K562 (cell line): Measurements from ENCODE around the gene NFATC4. TPM values are rescaled to one million over a fixed set of nuclear protein-coding genes. Genes with fewer than 3 reads are reported as not detected.

Experiments used
- ATAC-seq: fragments of 200-7000 bp; cut with Tn5 transposase; 3 replicates; pipeline ENCODE4 v1.9.1; 2020; ENCODE audit warnings: moderate library complexity
- BruUV-seq: library from RNA; stranded (reverse); fragments of 400-500 nt; replicated peaks from 2 replicates; lab custom pipeline; 2021; lab: Mats Ljungman, UMichigan
- CTCF ChIA-PET: fragments of 300-600 bp; formaldehyde crosslinking; extraction: SDS; loops from one replicate; lab custom pipeline; 2021; ENCODE audit warnings: low intra/inter-chr PET ratio; lab: Yijun Ruan, JAX
- POLR2A ChIA-PET: fragments of 300-600, 350-650 bp; sonication (Branson Sonifier 250); formaldehyde crosslinking; extraction: SDS; loops from one replicate; lab custom pipeline; 2021; ENCODE audit warnings: antibody characterized with exemption, inconsistent platforms; lab: Yijun Ruan, JAX
- DNase-seq, 4 experiments: peaks; one replicate each; pipeline versions ENCODE4 v3.0.0 to v3.0.0-alpha.2; 2011 to 2018; ENCODE audit warnings: low spot score in 3 of 4, mixed read lengths in 3 of 4; ENCODE audit errors: extremely low read depth in 1 of 4
- FAIRE-seq: peaks from 2 replicates; lab custom pipeline; 2011; peaks lifted over from hg19 to GRCh38; lab: Jason Lieb, UNC
- H2AFZ ChIP-seq: 2 replicates; pipeline ENCODE4 v1.6.0; 2011; ENCODE audit warnings: low read depth, low read length, control low read depth, inconsistent platforms
- H3K27ac ChIP-seq: fragments of 200-600 bp; 3 replicates; pipeline ENCODE4 v1.8.0; 2011; ENCODE audit warnings: low read depth, mild to moderate bottlenecking, control low read depth, inconsistent platforms, low read length, moderate library complexity, mixed read lengths; ENCODE audit errors: extremely low read depth
- H3K27me3 ChIP-seq, 2 experiments: fragments of 300-600 bp in 1 of 2; 2 replicates in 1 of 2; 3 replicates in 1 of 2; pipeline versions ENCODE4 v1.6.0 to v1.8.0; 2011; ENCODE audit warnings: inconsistent platforms in 2 of 2, low read length in 2 of 2, mild to moderate bottlenecking in 1 of 2, mixed read lengths in 1 of 2, moderate library complexity in 1 of 2; ENCODE audit not compliant: control insufficient read depth in 2 of 2, insufficient read depth in 2 of 2
- H3K36me3 ChIP-seq: fragments of 300-600 bp; 3 replicates; pipeline ENCODE4 v1.8.0; 2011; ENCODE audit warnings: mild to moderate bottlenecking, low read length, inconsistent platforms; ENCODE audit not compliant: control insufficient read depth, insufficient read depth
- H3K4me1 ChIP-seq, 2 experiments: fragments of 200-600 bp in 1 of 2; replicated peaks in 1 of 2; 2 replicates in 1 of 2; 3 replicates in 1 of 2; pipeline versions ENCODE4 v1.5.1 to v1.8.0; 2011; ENCODE audit warnings: inconsistent platforms in 2 of 2, low read length in 2 of 2, mild to moderate bottlenecking in 1 of 2, mixed read lengths in 1 of 2, moderate library complexity in 1 of 2; ENCODE audit not compliant: control insufficient read depth in 2 of 2, insufficient read depth in 2 of 2
- H3K4me2 ChIP-seq: 2 replicates; pipeline ENCODE4 v1.6.1; 2011; ENCODE audit warnings: low read length, control low read depth, inconsistent platforms, mixed read lengths; ENCODE audit not compliant: insufficient read depth
- H3K4me3 ChIP-seq: fragments of 200-600 bp; sonication (generic), shearing (Covaris generic); 2 replicates; pipeline ENCODE4 v1.5.1; 2016; ENCODE audit warnings: control low read depth, inconsistent platforms
- H3K79me2 ChIP-seq: fragments of 200-600 bp; 3 replicates; pipeline ENCODE4 v1.8.0; 2011; ENCODE audit warnings: low read length, inconsistent platforms; ENCODE audit not compliant: control insufficient read depth, insufficient read depth
- H3K9ac ChIP-seq, 2 experiments: 2 replicates each; pipeline versions ENCODE4 v1.6.0 to v1.6.1; 2011; ENCODE audit warnings: low read depth in 2 of 2, low read length in 2 of 2, control low read depth in 1 of 2, inconsistent platforms in 1 of 2, mild to moderate bottlenecking in 1 of 2, mixed read lengths in 1 of 2; ENCODE audit not compliant: insufficient read depth in 1 of 2
- H3K9me1 ChIP-seq: one replicate; pipeline ENCODE4 v1.6.0; 2011; ENCODE audit warnings: inconsistent platforms, mild to moderate bottlenecking, low read length, moderate library complexity; ENCODE audit not compliant: control insufficient read depth, insufficient read depth
- H3K9me3 ChIP-seq: replicated peaks from 2 replicates; pipeline ENCODE4 v1.5.1; 2011; ENCODE audit warnings: low read depth, low read length, inconsistent platforms; ENCODE audit not compliant: control insufficient read depth, insufficient read depth
- H4K20me1 ChIP-seq: replicated peaks from 2 replicates; pipeline ENCODE4 v1.6.1; 2011; ENCODE audit warnings: low read length, inconsistent platforms, mixed read lengths; ENCODE audit not compliant: control insufficient read depth, insufficient read depth
- ARID2 ChIP-seq: fragments of 450-650 bp; IDR thresholded peaks from 2 replicates; pipeline ENCODE4 v1.6.1; 2017; ENCODE audit warnings: antibody characterized with exemption, mild to moderate bottlenecking
- ASH1L ChIP-seq: fragments of 450-650 bp; IDR thresholded peaks from 2 replicates; pipeline ENCODE4 v1.6.1; 2018; ENCODE audit warnings: borderline replicate concordance, mild to moderate bottlenecking, low read depth; ENCODE audit not compliant: partially characterized antibody
- HMBOX1 ChIP-seq: sonication (generic); IDR thresholded peaks from 2 replicates; pipeline ENCODE4 v1.6.1; 2016
- MIER1 ChIP-seq: fragments of 450-650 bp; IDR thresholded peaks from 2 replicates; pipeline ENCODE4 v1.6.1; 2016; ENCODE audit warnings: antibody characterized with exemption, mild to moderate bottlenecking, low read depth
- NONO ChIP-seq, 2 experiments: fragments of 200-400 bp in 1 of 2; fragments of 450-650 bp in 1 of 2; formaldehyde crosslinking in 1 of 2; IDR thresholded peaks; 2 replicates each; pipeline ENCODE4 v1.6.1; 2017; ENCODE audit warnings: low read depth in 2 of 2, mild to moderate bottlenecking in 2 of 2, moderate library complexity in 2 of 2, low read length in 1 of 2
- RBM15 ChIP-seq: fragments of 200-400 bp; formaldehyde crosslinking; IDR thresholded peaks from 2 replicates; pipeline ENCODE4 v1.6.1; 2018; ENCODE audit warnings: mild to moderate bottlenecking, low read length, moderate library complexity; ENCODE audit not compliant: insufficient read depth
- RBM39 ChIP-seq: fragments of 200-400 bp; formaldehyde crosslinking; optimal IDR thresholded peaks from 2 replicates; pipeline ENCODE3; 2018; ENCODE audit warnings: low read depth, low read length
- YBX1 ChIP-seq: fragments of 450-650 bp; IDR thresholded peaks from 2 replicates; pipeline ENCODE4 v1.7.1; 2016; ENCODE audit warnings: mild to moderate bottlenecking
- ZNF174 ChIP-seq: fragments of 250-450 bp; sonication (Bioruptor Pico); IDR thresholded peaks from 2 replicates; pipeline ENCODE4 v1.4.0; 2020; ENCODE audit warnings: mild to moderate bottlenecking
- WGBS: fragments of 100-300 bp; shearing (Covaris generic); methylation state at CpG from one replicate; pipeline ENCODE4 v1.1.6; 2016; ENCODE audit warnings: low coverage, mixed read lengths; ENCODE audit not compliant: insufficient coverage; ENCODE audit errors: missing lambda C conversion rate; 5-methylcytosine and 5-hydroxymethylcytosine counted together
- in situ Hi-C: fragments of 300-500 bp; cut with MboI; formaldehyde crosslinking; loops from 4 replicates; pipeline ENCODE4 v1.15.0; 2018; ENCODE audit warnings: inconsistent platforms, mixed read lengths
- intact Hi-C: fragments of 100-400 bp; cut with micrococcal nuclease; formaldehyde crosslinking; loops from 2 replicates; pipeline ENCODE4 v1.14.2; 2022
- polyA plus RNA-seq, 8 experiments: library from polyadenylated mRNA; depleted of rRNA in 4 of 8; stranded (reverse) in 5 of 8; unstranded in 3 of 8; fragments of >200 nt; fragmentation: Nextera tagmentation in 2 of 8; fragmentation: Illumina TruSeq in 1 of 8; extraction: Ambion mirVana in 2 of 8; extraction: Trizol in 1 of 8; gene quantifications; 2 replicates each; pipeline versions ENCODE4 v1.2.1 to v1.2.3, GENCODE V29; 2011 to 2014; ENCODE audit warnings: inconsistent platforms in 1 of 8, missing spikeins in 1 of 8
- total RNA-seq, 7 experiments: library from RNA; depleted of rRNA in 6 of 7; stranded (reverse); fragments of >200 nt in 6 of 7; fragmentation: Illumina TruSeq in 2 of 7; extraction: Trizol in 2 of 7; gene quantifications; 2 replicates each; pipeline versions ENCODE4 v1.2.1 to v1.2.3, GENCODE V29; 2011 to 2021; ENCODE audit warnings: low replicate concordance in 1 of 7

The NFATC4 gene
- total and polyA plus RNA-seq, 9 of the 15 experiments (the other 6 are each of a cell fraction or from before 2014, with no cell fraction given) = 0.25 to 3.8 (median 0.78) TPM; not detected in 1

- Histone ChIP-seq H3K9me1 (no peaks in the 10 kb centered on the region), H4K20me1 (no peaks in the 10 kb centered on the region), H2AFZ (no peak overlapping the region), H3K27ac (no peak overlapping the region), H3K4me1 (peaks cover 4 to 26% of the 10 kb centered on the region in 2 experiments; a peak in 4 of 5 replicates), H3K36me3 (no peaks in the 10 kb centered on the region), H3K9me3 (no peaks in the 10 kb centered on the region), H3K4me2 (no peak overlapping the region), H3K27me3 (no peaks in the 10 kb centered on the region), H3K4me3 (no peak overlapping the region), H3K79me2 (no peaks in the 10 kb centered on the region), H3K9ac (no peak overlapping the region)
- POLR2A ChIA-PET = interaction anchor here (0.6 to 1.2 kb wide), 5 partner anchors 9 to 35 kb away, joined by 3 to 5 read pairs (median 3); no protein-coding TSS in a partner anchor
- DNase-seq = no peak
- CTCF ChIA-PET = no interaction called here
- no peak for FAIRE-seq
- TF ChIP-seq MIER1 (no peak), YBX1 (no peak), ASH1L (no peak), RBM15 (no peak), ARID2 (no peak), NONO (IDR thresholded peaks at IDR 0.05; ENCODE audit: low read depth in 2 of 2, low read length in 1 of 2) (no peak), HMBOX1 (no peak), RBM39 (no peak), ZNF174 (CRISPR knock-in tag) (no peak)
- intact Hi-C loops = no loop called here
- in situ Hi-C loops = no loop called here
- no TSS peak for BruUV-seq
- ATAC-seq = no peak
- 82% methylated on average over 6 of the region's 16 CpGs for WGBS
Observed at GRCh38 chr14:24416932-24417619, 49.1 kb downstream of the NFATC4 start.
